Spleen (tissue), 7 donors: ENCODE data around the gene NUAK2.

Source experiments
- POLR2A ChIP-seq, 3 donors: fragments of 450-650 bp; IDR thresholded peaks; one replicate each; pipeline ENCODE4 v1.5.1; 2017; ENCODE audit warnings: antibody characterized with exemption in 3 of 3, mild to moderate bottlenecking in 1 of 3
- TF ChIP-seq, protein P1 (sequence below), 11 experiments: fragments of 200-600 bp in 7 of 11; fragments of 450-650 bp in 4 of 11; sonication (generic) in 4 of 11; IDR thresholded peaks in 8 of 11; conservative IDR thresholded peaks in 3 of 11; 1 replicate in 7 of 11; 2 replicates in 4 of 11; pipeline versions ENCODE4 v1.4.0 to v1.8.0; 2016 to 2021; ENCODE audit warnings: antibody characterized with exemption in 11 of 11, inconsistent platforms in 4 of 11, mild to moderate bottlenecking in 1 of 11
- donor health status: DM: no; HTN: no; CAD: no; lungs with moderate emphysema.
- donor health status: DM: no; HTN: no; CAD: no.
- donor health status: DM: no; HTN: no; CAD: no.

DNA sequence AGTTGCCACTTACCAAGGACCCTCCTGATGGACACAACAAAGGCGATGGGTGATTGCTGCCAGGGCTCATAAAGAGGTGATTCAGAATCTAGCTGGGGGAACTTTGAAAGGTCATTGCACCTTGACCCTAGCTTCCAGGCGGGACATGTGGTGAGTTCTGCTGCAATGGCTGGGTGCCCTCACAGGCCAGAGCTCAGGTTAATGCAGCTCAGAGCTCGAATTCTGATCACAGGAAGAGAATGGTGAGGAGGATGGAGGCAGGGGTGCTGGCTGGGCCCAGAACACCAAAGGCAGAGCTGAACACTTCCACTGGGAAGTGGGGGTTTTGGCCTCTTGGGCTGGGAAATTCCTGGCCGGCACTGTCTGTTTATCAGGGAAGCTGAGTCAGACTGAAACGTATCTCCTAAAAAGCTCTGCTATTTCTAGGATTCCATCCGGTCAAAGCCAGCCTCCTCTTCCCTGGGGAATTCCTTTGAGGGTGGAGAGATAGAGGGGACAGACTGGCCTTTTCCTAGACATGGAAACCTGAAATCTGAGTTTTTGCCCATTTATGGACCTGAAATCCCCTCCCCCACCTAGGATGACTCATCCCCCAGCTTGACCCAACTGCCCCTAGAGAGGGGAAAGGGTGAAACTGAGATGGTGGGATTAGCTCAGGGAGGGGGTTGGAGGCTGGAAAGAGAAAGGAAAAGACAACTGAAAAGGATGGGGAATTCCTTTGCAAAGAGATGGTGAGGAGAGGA is 27.2 kb downstream of the NUAK2 start:
- TF ChIP-seq, protein P1, sequence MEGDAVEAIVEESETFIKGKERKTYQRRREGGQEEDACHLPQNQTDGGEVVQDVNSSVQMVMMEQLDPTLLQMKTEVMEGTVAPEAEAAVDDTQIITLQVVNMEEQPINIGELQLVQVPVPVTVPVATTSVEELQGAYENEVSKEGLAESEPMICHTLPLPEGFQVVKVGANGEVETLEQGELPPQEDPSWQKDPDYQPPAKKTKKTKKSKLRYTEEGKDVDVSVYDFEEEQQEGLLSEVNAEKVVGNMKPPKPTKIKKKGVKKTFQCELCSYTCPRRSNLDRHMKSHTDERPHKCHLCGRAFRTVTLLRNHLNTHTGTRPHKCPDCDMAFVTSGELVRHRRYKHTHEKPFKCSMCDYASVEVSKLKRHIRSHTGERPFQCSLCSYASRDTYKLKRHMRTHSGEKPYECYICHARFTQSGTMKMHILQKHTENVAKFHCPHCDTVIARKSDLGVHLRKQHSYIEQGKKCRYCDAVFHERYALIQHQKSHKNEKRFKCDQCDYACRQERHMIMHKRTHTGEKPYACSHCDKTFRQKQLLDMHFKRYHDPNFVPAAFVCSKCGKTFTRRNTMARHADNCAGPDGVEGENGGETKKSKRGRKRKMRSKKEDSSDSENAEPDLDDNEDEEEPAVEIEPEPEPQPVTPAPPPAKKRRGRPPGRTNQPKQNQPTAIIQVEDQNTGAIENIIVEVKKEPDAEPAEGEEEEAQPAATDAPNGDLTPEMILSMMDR (IDR thresholded peaks at IDR 0.05 in 8 of 11, conservative IDR thresholded peaks at IDR 0.05 in 3 of 11), result no peak
- no peak for TF ChIP-seq POLR2A (IDR thresholded peaks at IDR 0.05)
